Suprapubic skin (tissue), 4 donors: ENCODE results near the gene DNM3. TPM values are rescaled to one million over a fixed set of nuclear protein-coding genes. Genes with fewer than 3 reads are reported as not detected.

Experiments
- DNase-seq, 2 donors: peaks; one replicate each; pipeline ENCODE4 v3.0.0-alpha.2; 2019; ENCODE audit warnings: low spot score in 2 of 2
- H3K27ac ChIP-seq: fragments of 200-600 bp; sonication (generic); one replicate; pipeline ENCODE4 v1.5.1; 2019
- H3K27me3 ChIP-seq: fragments of 200-600 bp; sonication (generic); one replicate; pipeline ENCODE4 v1.5.1; 2019
- H3K36me3 ChIP-seq: fragments of 200-600 bp; sonication (generic); one replicate; pipeline ENCODE4 v1.5.1; 2019
- H3K4me1 ChIP-seq: fragments of 200-600 bp; sonication (generic); one replicate; pipeline ENCODE4 v1.5.1; 2019
- H3K4me3 ChIP-seq: fragments of 200-600 bp; sonication (generic); one replicate; pipeline ENCODE4 v1.5.1; 2019; ENCODE audit warnings: mild to moderate bottlenecking
- H3K9me3 ChIP-seq: fragments of 200-600 bp; sonication (generic); one replicate; pipeline ENCODE4 v1.5.1; 2019
- EP300 ChIP-seq: sonication (generic); formaldehyde crosslinking; IDR thresholded peaks from one replicate; pipeline ENCODE4 v1.6.1; 2017; ENCODE audit warnings: antibody characterized with exemption
- POLR2A ChIP-seq, 2 donors: fragments of 450-650 bp; IDR thresholded peaks; one replicate each; pipeline ENCODE4 v1.6.1; 2017; ENCODE audit warnings: antibody characterized with exemption in 2 of 2, mild to moderate bottlenecking in 2 of 2, moderate library complexity in 2 of 2
- POLR2AphosphoS5 ChIP-seq, 3 donors: sonication (generic); formaldehyde crosslinking; IDR thresholded peaks; one replicate each; pipeline ENCODE4 v1.6.1; 2017; ENCODE audit warnings: antibody characterized with exemption in 3 of 3
- WGBS: methylation state at CpG from one replicate; pipeline ENCODE4 v1.1.5; 2018; 5-methylcytosine and 5-hydroxymethylcytosine counted together
- total RNA-seq, 4 donors: library from RNA; depleted of rRNA; stranded (reverse); fragments of >200 nt; gene quantifications; one replicate each; pipeline ENCODE4 v1.1.0, GENCODE V29; 2016
- TF ChIP-seq, protein P1 (sequence below), 2 donors: fragments of 200-600 bp in 1 of 2; fragments of 450-650 bp in 1 of 2; sonication (generic) in 1 of 2; IDR thresholded peaks; one replicate each; pipeline ENCODE4 v1.5.1; 2016 to 2019; ENCODE audit warnings: antibody characterized with exemption in 2 of 2, mild to moderate bottlenecking in 1 of 2, moderate library complexity in 1 of 2

Gene DNM3
- total RNA-seq, 4 donors from 2014 or later = 1.6 to 11.7 (median 3.7) TPM

DNA sequence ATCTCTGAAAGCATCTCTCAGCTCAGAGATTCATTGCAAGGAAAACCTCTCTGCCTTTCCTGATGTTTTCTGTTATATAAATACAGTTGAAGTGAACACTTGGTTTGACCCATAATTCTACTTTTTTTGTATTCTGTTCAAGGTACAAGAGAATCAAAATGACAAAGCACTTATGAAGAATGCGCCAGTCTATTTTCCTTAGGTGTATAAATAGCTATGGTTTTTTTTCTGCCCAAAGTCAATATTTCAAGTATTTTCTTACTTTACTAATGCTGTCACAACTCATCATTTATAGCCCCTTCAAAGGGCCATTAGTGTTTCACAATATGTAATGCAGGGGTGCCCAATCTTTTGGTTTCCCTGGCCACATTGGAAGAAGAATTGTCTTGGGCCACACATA lies 436.7 kb downstream of the DNM3 start:
- Histone ChIP-seq H3K27me3 (no peaks in the 10 kb centered on the region), H3K4me1 (no peaks in the 10 kb centered on the region), H3K36me3 (no peaks in the 10 kb centered on the region), H3K27ac (peak overlapping the region; percentile 47), H3K9me3 (no peaks in the 10 kb centered on the region), H3K4me3 (no peak overlapping the region)
- TF ChIP-seq POLR2A (IDR thresholded peaks at IDR 0.05) (no peak), EP300 (no peak), POLR2AphosphoS5 (IDR thresholded peaks at IDR 0.05) (no peak)
- TF ChIP-seq, protein P1, sequence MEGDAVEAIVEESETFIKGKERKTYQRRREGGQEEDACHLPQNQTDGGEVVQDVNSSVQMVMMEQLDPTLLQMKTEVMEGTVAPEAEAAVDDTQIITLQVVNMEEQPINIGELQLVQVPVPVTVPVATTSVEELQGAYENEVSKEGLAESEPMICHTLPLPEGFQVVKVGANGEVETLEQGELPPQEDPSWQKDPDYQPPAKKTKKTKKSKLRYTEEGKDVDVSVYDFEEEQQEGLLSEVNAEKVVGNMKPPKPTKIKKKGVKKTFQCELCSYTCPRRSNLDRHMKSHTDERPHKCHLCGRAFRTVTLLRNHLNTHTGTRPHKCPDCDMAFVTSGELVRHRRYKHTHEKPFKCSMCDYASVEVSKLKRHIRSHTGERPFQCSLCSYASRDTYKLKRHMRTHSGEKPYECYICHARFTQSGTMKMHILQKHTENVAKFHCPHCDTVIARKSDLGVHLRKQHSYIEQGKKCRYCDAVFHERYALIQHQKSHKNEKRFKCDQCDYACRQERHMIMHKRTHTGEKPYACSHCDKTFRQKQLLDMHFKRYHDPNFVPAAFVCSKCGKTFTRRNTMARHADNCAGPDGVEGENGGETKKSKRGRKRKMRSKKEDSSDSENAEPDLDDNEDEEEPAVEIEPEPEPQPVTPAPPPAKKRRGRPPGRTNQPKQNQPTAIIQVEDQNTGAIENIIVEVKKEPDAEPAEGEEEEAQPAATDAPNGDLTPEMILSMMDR (IDR thresholded peaks at IDR 0.05) = no peak
- no peak for DNase-seq
- 92% methylated on average over 1 of the region's 1 CpG for WGBS

DNA sequence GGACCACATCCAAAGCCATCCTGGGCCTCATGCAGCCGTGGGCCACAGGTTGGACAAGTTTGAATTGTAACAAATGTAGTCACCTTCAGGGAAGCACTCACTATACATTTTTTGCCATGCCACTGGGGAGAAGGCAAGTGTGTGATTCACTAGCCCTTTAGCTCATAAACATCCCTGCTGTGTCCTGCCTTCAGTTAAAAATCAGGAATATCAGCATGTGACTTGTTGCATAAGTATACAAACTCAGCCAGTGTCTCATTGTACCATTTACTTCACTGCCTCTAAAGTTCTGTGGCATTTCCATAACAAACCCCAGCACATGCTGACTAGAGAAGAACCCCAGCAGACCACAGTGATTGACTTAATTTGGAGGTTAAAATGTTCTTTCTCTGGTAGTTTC lies 437.2 kb downstream of the DNM3 start:
- peak overlapping the region; percentile 47 for H3K27ac ChIP-seq
- no peak for TF ChIP-seq POLR2A (IDR thresholded peaks at IDR 0.05)
- no peak for TF ChIP-seq EP300
- TF ChIP-seq, protein P1 (IDR thresholded peaks at IDR 0.05) = no peak
- TF ChIP-seq POLR2AphosphoS5 (IDR thresholded peaks at IDR 0.05) = no peak
- H3K4me1 ChIP-seq = no peaks in the 10 kb centered on the region
- 59% methylated on average over 1 of the region's 1 CpG for WGBS
- no peak for DNase-seq
- no peaks in the 10 kb centered on the region for H3K9me3 ChIP-seq
- H3K4me3 ChIP-seq = no peak overlapping the region
- H3K27me3 ChIP-seq = no peaks in the 10 kb centered on the region
- no peaks in the 10 kb centered on the region for H3K36me3 ChIP-seq

DNA sequence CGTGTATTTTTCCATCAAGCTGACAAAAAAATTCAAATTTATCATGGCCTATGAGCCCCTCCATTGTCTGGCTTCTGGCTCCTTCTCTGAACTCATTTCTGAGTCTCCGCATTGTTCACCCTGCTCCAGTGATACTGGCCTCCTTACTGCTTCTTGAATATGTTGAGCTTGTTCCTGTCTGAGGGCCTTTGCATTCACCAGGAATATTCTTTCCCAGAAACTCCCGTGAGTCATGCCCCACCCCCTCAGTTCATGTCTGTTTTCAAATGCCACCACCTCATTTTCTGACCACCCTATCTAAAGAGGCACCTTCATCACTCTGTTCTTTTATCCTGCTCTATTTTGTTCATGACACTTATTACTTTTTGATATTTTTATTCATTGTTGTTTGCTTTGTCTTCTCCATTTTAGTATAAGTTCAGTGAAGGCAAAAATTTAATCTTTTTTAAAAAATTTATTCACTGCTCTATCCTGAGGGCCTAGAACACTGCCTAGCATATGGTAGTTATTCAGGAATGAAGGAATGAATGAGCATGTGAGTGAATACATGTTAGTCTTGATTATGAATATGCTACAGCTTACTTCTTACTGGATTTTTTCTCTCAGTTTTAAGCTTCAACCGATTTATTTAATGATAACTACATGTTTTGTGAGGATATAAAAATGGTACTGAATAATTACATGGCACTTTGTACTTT lies 438.8 kb downstream of the DNM3 start:
- Histone ChIP-seq H3K4me3 (no peak overlapping the region), H3K27me3 (no peaks in the 10 kb centered on the region), H3K9me3 (no peaks in the 10 kb centered on the region), H3K27ac (no peak overlapping the region), H3K4me1 (peaks cover 2% of the 10 kb centered on the region), H3K36me3 (no peaks in the 10 kb centered on the region)
- 91% methylated on average over 4 of the region's 4 CpGs for WGBS
- TF ChIP-seq, protein P1 (IDR thresholded peaks at IDR 0.05) = no peak
- TF ChIP-seq POLR2AphosphoS5 (IDR thresholded peaks at IDR 0.05) (no peak), POLR2A (IDR thresholded peaks at IDR 0.05) (no peak), EP300 (no peak)
- DNase-seq = no peak

DNA sequence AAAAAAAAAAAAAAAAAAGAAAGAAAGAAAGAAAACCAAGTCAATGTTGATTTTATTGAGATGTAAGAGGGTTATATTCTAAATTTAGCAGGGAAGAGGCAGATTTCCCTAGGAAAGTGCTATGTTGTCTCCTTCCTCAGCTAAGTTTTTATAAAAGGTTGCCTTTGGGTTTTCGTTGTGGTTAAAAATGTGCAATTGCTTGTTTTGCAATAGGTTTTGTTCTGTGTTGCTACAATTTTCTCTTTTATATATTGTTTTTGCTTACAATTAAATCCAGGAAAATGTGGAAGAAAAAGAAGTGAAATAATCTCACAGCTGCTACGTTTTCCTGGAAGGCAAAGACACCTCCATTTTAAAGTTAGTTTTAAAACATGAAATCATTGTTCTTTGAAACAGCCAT lies 442.5 kb downstream of the DNM3 start:
- no peak for TF ChIP-seq POLR2AphosphoS5 (IDR thresholded peaks at IDR 0.05)
- TF ChIP-seq, protein P1 (IDR thresholded peaks at IDR 0.05) = no peak
- TF ChIP-seq EP300 = no peak
- no peak for TF ChIP-seq POLR2A (IDR thresholded peaks at IDR 0.05)
- WGBS = 59% methylated on average over 2 of the region's 2 CpGs

DNA sequence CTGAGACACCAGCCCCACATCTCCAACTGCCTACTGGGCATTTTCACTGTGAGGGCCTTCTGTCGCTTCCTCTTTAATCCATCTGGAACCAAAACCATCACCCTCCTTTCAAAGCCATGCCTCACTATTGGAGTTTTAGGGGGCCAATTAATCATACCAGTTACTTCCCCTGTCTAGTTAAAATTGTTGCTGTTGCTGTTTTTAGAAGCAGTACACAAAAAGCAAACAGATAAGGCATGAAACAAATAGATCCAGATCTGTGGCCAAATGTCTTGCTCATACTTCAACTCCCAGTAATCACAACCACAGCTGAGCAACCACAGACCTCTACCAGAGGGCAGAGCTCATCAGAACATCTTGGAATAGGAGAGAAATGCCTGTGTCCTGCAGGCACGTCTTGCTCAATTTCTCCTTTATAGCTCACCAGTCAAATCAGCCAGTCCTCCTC lies 445.4 kb downstream of the DNM3 start:
- Histone ChIP-seq H3K36me3 (no peaks in the 10 kb centered on the region), H3K9me3 (no peaks in the 10 kb centered on the region), H3K4me3 (no peak overlapping the region), H3K4me1 (peaks cover 11% of the 10 kb centered on the region), H3K27me3 (no peaks in the 10 kb centered on the region), H3K27ac (peak overlapping the region; percentile 70)
- no peak for DNase-seq
- TF ChIP-seq POLR2A (IDR thresholded peaks at IDR 0.05) = no peak
- TF ChIP-seq POLR2AphosphoS5 (IDR thresholded peaks at IDR 0.05) = peak in 1 of 3 donors; percentile 39
- 44% methylated on average over 2 of the region's 2 CpGs for WGBS

More for the DNA sequence above, 442.5 kb downstream of the DNM3 start:
- Histone ChIP-seq H3K36me3 (no peaks in the 10 kb centered on the region), H3K4me1 (peaks cover 11% of the 10 kb centered on the region), H3K27ac (no peak overlapping the region), H3K9me3 (no peaks in the 10 kb centered on the region), H3K27me3 (no peaks in the 10 kb centered on the region), H3K4me3 (no peak overlapping the region)
- DNase-seq = no peak
